Upper lobe of left lung (tissue), 4 donors: Measurements from ENCODE around the gene TMEM238L.

ENCODE experiments used
- CTCF ChIP-seq, 6 experiments: fragments of 450-650 bp in 4 of 6; fragments of 200-600 bp in 2 of 6; sonication (generic) in 2 of 6; IDR thresholded peaks; one replicate each; pipeline ENCODE4 v1.5.1; 2016 to 2019; ENCODE audit warnings: antibody characterized with exemption in 6 of 6
- POLR2A ChIP-seq, 4 donors: fragments of 450-650 bp; IDR thresholded peaks; one replicate each; pipeline ENCODE4 v1.5.1; 2016 to 2017; ENCODE audit warnings: antibody characterized with exemption in 4 of 4, mild to moderate bottlenecking in 2 of 4
- POLR2AphosphoS5 ChIP-seq, 2 donors: sonication (generic); formaldehyde crosslinking; IDR thresholded peaks; one replicate each; pipeline ENCODE4 v1.5.1; 2017; ENCODE audit warnings: antibody characterized with exemption in 2 of 2

GRCh38 chr17:10756185-10756584, 47.7 kb downstream of the TMEM238L start:
- TF ChIP-seq CTCF (IDR thresholded peaks at IDR 0.05) (no peak), POLR2A (IDR thresholded peaks at IDR 0.05) (no peak), POLR2AphosphoS5 (IDR thresholded peaks at IDR 0.05) (no peak)
